ENCODE measurements around the gene SLC18B1.

SLC18B1 gene

DNA sequence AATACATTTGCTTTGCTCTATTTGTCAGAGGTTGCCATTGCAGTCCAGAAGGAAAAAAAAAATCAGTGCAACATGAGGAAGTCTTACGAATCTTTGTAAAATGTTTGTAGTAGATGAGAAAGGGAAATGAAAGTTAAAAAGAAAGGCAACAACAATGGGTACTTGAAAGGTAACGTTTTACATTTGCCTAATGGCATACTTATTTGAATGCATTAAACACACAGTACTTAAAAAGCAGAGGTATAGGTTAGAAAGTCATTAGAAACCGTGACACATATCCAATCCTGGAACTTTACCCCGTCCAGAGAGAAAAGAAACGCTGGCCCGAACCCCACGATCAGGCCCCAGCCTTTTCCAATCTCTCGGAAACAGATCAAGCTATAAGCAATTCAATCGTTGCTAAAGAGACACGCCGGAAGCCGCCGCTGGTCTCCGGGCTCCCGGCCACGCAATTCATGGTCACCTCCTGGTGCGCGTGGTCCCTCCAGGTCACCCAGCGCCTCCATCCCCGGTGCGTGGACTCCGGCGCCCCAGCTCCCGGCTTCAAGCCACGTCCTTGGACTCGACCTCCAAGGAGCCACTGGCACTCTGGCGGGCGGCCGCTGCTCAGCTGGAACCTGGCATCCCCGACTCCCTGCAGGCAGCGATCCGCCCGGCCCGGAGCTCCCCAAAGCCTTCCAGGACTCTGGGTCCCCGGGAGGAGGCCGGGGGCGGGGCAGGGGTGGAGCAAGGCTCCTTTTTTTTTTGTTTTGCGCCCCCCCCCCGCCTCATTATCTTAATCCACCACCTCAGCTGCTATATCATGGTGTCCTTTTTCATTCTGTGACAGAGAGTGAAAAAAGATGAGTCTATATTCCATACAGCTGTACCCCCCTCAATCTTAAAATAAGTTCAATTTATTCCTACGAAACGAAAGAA is at the start of gene SLC18B1:
SLC18B1 (minus strand) TSS at position 687 of the 918 bp plus-strand sequence; CDS start at position 506, 181 bp downstream.
- DNase-seq (ENCODE audit: low spot score), result peak; percentile 47

DNA sequence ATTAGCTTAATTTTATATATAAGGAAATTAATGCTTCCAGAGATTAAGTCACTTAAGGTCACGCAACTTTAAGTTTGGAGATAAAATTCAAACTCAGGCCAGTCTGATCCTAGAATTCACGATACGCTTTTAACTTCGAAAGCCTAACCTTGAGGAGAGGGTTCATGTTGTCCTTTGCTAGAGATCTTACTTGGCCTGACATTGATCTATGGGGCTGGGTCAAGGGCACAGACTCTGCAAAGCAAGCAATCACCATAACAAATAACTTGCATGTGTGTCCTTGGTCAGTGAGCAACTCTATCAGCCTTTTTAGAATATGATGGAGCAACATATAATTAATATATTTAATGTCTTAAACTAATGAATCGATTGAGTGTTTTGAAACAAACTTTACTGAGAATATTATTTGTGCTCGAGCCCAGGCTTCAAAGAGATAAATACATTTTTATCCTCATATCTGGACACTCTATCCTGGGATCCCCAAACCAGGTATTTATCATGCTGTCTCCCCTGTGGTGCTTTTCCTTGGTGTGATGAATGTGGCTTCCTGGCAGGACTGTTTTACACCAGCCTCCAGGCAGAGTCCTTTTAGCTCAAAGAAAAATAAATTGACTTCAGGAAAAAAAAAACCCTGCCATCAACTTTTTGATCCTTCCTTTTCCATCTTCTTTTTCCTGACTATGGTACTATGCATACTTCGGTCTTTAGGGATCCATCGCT is 45.0 kb upstream of the SLC18B1 start:
- DNase-seq (ENCODE audit: low spot score), result no peak

GRCh38 chr6:132841966-132842365 is 43.5 kb upstream of the SLC18B1 start:
- no peak for DNase-seq (ENCODE audit: low spot score)

DNA sequence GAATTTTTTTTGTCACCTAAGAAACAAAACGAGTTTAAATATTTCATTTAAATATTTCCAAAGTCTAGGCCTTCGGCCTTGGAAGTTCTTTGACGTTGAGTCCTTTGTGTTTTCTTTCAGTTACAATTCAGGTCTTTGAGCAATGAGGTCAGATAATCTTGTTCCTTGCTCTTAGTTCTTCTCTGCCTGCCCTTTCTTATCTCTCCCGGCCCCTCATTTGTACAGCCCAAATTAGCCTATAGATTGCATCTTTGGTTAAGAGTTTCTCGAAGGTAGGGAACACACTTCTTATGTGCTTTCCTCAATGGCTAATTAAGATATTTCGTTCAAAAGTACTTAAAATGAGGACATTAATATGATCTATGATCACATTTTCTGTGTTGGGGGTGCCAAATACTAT is 34.5 kb upstream of the SLC18B1 start:
- no peak for DNase-seq (ENCODE audit: low spot score)

- peak; percentile 19 for DNase-seq (ENCODE audit: low spot score)
These were observed 31.9 kb upstream of the SLC18B1 start for GRCh38 chr6:132830334-132830751.

- DNase-seq (ENCODE audit: low spot score), result peak; percentile 33
These were observed 22.4 kb upstream of the SLC18B1 start for GRCh38 chr6:132820629-132821381.

DNA sequence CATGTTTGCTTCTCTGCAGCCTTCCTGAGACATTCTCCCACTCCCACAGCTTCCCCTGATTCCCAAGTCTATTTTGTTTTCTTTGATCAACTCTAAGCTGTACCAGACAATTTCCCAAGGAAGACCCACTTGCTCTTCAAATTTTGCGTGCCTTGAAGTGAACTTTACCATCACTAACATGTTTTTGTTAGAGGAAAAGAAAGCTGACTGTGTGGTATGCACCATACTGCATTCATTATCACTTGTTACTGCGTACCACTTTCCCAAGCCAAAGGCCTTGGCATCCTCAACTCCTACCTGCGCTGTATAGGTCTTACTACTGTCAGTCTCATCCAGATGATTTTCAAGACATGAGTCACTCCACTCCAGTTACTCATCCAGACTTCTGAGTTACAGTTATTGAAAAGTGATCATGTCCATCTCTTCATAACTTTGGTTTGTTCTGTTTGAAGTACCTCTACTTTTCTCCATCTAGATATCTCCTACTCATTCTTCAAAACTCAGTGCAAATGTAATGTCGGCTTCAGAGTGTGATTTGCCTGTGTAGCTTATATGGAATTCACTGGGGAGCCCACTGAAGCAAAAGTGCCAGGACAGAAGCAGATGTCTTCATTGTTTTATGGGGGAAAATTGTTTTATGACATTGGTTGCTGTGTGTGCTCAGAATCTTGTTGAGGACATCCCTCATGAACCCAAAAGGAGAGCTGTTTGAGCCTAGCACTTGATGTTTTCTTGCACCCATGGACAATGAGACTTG is 21.1 kb upstream of the SLC18B1 start:
- peak; percentile 54 for DNase-seq (ENCODE audit: low spot score)

DNA sequence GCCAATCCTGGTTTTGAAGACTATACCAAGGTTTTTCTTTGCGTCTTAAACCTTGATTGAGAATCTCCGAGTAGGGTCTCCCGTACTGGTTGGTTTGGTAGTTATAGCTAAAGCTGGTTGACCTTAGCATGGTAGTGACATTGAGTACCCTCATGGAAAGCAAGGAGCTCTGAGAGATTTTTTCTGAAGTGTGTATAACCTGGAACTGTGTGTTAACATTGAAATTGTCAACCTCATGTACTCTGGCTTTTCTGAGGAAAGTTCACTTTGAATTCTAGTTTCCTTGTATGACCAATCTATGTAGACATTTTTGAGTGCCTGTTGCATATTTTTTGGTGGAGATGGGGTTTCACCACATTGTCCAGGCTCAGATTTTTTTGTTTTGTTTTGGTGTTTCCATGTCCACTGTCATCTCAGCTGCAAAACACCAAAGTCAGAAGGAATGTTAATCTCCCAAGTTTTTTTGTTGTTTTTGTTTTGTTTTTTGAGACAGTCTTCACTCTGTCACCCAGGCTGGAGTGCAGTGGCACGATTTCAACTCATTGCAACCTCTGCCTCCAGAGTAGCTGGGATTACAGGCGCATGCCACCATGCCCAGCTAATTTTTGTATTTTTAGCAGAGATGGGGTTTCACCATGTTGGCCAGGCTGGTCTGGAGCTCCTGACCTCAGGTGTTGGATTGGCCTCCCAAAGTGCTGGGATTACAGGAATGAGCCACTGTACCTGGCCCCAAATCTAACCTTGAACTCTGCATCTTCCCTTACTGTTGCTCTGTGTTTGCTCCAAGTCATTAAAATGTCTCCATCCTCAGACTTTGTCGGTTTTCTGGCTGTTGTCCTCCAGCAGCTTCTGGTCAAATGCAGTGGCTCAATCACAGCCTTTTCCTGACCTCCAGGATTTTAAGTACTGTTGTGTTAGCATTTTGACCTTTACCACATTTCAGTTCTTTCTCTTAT is 20.2 kb upstream of the SLC18B1 start:
- DNase-seq (ENCODE audit: low spot score), result peak; percentile 31

- no peak for DNase-seq (ENCODE audit: low spot score)
These were observed 19.3 kb upstream of the SLC18B1 start for GRCh38 chr6:132817554-132818403.

GRCh38 chr6:132816660-132817059 is 18.2 kb upstream of the SLC18B1 start:
- DNase-seq (ENCODE audit: low spot score), result peak; percentile 18

GRCh38 chr6:132814716-132815570 is 16.5 kb upstream of the SLC18B1 start:
- peak; percentile 50 for DNase-seq (ENCODE audit: low spot score)

DNA sequence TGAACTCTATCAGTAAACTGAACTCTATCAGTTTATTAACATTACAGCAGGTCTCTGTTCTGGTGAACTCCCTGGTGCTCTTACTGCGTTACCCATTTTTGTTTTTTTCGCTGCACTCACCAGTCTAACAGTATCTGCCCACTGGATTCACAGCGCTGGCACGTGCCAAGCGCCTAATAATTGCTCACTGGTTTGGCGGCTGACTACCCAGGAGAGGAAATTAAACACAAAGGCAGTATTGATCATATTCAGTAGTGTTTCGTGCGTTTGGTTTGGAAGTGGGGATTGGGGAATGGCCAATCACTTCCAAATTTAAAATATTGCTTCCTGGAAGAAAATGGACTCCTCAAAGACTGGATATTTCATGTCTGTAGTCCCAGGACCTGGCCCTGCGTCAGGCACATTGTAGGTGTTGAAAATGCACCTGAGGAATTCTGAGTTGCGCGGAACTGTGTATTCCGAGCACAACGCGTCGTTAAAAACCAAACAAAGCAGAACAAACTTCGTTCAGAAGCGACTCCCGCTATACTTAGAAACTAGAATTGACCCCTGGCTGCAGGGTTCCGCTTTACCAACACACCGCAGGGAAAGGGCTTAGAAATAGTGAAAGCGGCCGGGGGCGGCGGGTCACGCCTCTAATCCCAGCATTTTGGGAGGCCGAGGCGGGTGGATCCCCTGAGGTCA is 14.9 kb upstream of the SLC18B1 start:
- DNase-seq (ENCODE audit: low spot score), result peak; percentile 64

DNA sequence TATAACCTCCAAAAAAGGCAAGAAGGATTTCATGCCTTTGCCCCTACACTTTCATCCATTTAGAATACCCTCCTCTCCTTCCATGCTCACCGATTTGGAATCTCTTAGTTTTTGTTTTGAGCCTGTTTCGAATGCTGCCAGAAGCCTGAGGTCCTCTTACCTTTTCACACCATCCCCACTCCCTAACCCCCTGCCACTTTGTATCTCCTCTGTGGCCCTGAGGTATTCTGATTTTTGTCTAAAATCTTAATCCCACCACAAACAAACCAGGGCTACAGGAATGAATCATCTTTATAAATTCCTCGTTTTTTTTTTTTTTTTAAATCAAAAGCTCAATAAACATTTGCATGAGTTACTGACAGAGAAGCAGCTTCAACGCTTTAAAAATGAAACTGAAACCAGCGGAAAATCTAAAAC is 14.3 kb upstream of the SLC18B1 start:
- no peak for DNase-seq (ENCODE audit: low spot score)

- no peak for DNase-seq (ENCODE audit: low spot score)
These were observed 13.9 kb upstream of the SLC18B1 start for GRCh38 chr6:132812255-132812732.

DNA sequence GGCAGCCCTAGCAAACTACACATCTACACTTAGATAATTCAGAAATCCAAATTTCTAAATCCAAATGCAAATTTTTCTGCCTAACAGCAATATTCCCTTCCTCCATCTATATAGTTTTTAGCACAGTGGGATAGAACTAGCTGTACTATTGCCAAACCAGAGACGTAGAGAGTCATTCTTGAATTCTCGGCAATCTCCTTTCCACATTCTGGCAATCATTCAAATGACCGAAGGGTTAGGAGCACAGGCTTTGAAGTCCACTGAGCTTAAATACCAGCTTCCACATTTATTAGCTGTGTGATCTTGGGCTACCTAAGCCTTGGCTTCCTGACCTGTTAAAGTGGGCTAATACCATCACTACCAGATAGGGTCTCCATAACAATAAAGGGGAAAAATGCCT is 12.8 kb upstream of the SLC18B1 start:
- no peak for DNase-seq (ENCODE audit: low spot score)

- no peak for DNase-seq (ENCODE audit: low spot score)
These were observed 7.1 kb upstream of the SLC18B1 start for GRCh38 chr6:132805548-132805947.

DNA sequence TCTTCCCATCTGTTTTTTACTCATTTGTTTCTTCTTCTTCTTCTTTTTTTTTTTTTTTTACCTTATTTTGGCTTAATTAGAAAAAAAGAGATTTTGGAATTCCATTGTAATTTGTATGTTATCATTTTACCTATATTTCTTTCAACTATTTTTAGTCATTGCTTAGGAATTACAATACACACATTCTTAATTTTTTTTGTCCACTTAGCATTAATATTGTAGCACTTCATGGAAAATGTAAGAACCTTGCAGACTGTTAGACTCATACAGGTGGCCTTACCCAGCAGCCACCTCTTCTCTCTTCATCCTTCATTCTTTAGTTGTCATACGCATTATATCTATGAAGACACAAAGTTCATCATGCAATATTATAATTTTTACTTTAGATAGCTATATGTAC is 5.8 kb upstream of the SLC18B1 start:
- no peak for DNase-seq (ENCODE audit: low spot score)

- no peak for DNase-seq (ENCODE audit: low spot score)
These were observed 2.2 kb upstream of the SLC18B1 start for GRCh38 chr6:132800656-132801055.
